SJSA1 (cell line): ENCODE results near the gene RUNX1. TPM values are rescaled to one million over a fixed set of nuclear protein-coding genes. Genes with fewer than 3 reads are reported as not detected.

Experiments used
- DNase-seq, 2 experiments: peaks; one replicate each; pipeline ENCODE4 v3.0.0-alpha.2; 2015 to 2020; ENCODE audit warnings: low spot score in 2 of 2, low read depth in 1 of 2
- H3K27ac ChIP-seq: fragments of 250-450 bp; sonication (Bioruptor Pico); 2 replicates; pipeline ENCODE4 v1.5.1; 2020; ENCODE audit warnings: mild to moderate bottlenecking, moderate library complexity
- H3K27me3 ChIP-seq: fragments of 250-450 bp; sonication (Bioruptor Pico); replicated peaks from 2 replicates; pipeline ENCODE4 v1.5.1; 2020; ENCODE audit warnings: mild to moderate bottlenecking, moderate library complexity
- H3K36me3 ChIP-seq: fragments of 250-450 bp; sonication (Bioruptor Pico); 2 replicates; pipeline ENCODE4 v1.5.1; 2020; ENCODE audit warnings: mild to moderate bottlenecking
- H3K4me1 ChIP-seq: fragments of 250-450 bp; sonication (Bioruptor Pico); replicated peaks from 2 replicates; pipeline ENCODE4 v1.6.1; 2021; ENCODE audit warnings: mild to moderate bottlenecking
- H3K4me3 ChIP-seq: fragments of 250-450 bp; sonication (Bioruptor Pico); 2 replicates; pipeline ENCODE4 v1.5.1; 2020; ENCODE audit warnings: mild to moderate bottlenecking
- H3K9me3 ChIP-seq: fragments of 250-450 bp; sonication (Bioruptor Pico); replicated peaks from 2 replicates; pipeline ENCODE4 v1.5.1; 2020; ENCODE audit warnings: mild to moderate bottlenecking
- total RNA-seq: library from RNA; depleted of rRNA; stranded (reverse); fragments of >200 nt; shearing (Covaris generic); gene quantifications from 2 replicates; pipeline ENCODE4 v1.2.3, GENCODE V29; 2014; rRNA removed

Gene RUNX1
- 11.9 and 18.0 TPM in 2 replicates for total RNA-seq

DNA sequence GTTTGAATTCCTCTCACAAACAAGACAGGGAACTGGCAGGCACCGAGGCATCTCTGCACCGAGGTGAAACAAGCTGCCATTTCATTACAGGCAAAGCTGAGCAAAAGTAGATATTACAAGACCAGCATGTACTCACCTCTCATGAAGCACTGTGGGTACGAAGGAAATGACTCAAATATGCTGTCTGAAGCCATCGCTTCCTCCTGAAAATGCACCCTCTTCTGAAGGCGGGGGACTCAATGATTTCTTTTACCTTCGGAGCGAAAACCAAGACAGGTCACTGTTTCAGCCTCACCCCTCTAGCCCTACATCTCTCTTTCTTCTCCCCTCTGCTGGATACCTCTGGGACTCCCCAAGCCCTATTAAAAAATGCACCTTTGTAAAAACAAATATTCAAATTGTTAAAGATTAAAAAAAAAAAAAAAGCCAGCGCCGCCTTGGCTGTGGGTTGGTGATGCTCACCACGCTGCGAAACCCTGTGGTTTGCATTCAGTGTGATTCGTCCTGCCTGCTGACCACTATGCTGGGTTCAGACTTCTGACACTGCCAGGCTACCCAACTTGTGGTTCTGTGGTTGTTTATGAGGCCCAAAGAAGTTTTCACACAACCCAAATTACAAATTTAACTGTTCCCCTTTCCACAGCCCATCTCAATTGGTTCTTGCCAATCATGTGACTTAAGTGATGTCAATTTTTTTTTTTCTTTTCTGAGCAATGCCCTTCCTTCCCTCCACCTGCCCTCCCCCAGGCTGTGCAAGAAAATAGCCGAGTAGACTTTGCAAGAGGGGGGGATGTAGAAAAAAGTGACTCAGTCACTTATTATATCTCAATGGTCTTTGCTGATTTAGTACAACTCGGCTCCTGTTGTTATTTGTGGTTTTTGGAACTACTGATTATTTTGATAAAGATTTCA lies at the start of gene RUNX1:
TSS of gene RUNX1 (minus strand) at position 597 of the 912 bp plus-strand sequence.
- DNase-seq, result peak; percentile 85 to 96
- no peaks in the 10 kb centered on the region for H3K27me3 ChIP-seq
- peaks cover 13% of the 10 kb centered on the region for H3K36me3 ChIP-seq
- H3K4me3 ChIP-seq, result peak within 1 kb of the TSS; percentile 38
- no peaks in the 10 kb centered on the region for H3K9me3 ChIP-seq
- H3K4me1 ChIP-seq, result peaks cover 56% of the 10 kb centered on the region
- H3K27ac ChIP-seq, result peak within 1 kb of the TSS; percentile 80

DNA sequence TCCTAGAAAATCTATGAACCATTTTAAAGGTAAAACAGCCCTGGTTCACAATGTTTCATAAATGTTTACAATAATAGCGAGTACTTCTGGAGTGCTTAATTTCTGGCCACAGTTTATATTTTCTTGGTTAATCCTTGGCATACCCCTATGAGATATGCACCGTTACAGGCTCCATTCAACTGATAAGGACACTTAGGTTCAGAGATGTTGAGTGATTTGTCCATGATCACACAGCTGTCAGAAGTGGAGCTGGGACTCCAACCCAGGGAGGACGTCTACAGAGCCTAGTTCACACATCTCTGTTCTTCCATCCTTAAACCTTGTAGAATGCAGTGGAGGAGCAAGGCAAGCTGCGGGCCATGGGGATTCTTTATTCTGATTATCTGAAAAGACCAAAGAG lies 48.4 kb upstream of the RUNX1 start:
- DNase-seq, result no peak

DNA sequence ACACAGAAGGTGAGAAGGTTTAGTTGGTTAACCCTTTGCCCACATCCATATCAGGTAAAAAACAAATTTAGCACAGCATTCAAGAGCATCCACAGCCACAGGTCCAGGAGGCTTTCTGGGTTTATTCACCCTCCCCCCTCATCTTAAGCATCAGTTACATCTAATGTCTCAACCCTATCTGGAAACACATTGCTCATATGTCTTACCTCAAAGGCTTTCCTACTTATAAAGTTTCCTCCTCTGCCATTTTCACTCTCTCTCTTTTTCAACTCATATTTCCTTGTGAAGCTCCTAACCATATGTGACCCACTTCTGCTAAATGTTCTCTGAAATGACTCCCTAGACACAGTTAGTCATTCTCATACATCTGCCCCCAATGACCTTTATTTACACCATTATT lies 47.9 kb upstream of the RUNX1 start:
- Histone ChIP-seq H3K36me3 (no peaks in the 10 kb centered on the region), H3K27ac (no peak overlapping the region), H3K4me1 (no peaks in the 10 kb centered on the region), H3K27me3 (no peaks in the 10 kb centered on the region), H3K9me3 (no peaks in the 10 kb centered on the region), H3K4me3 (no peak overlapping the region)
- no peak for DNase-seq

More for the DNA sequence above, 48.4 kb upstream of the RUNX1 start:
- Histone ChIP-seq H3K4me3 (no peak overlapping the region), H3K27ac (no peak overlapping the region), H3K36me3 (no peaks in the 10 kb centered on the region), H3K9me3 (no peaks in the 10 kb centered on the region), H3K27me3 (no peaks in the 10 kb centered on the region), H3K4me1 (no peaks in the 10 kb centered on the region)

DNA sequence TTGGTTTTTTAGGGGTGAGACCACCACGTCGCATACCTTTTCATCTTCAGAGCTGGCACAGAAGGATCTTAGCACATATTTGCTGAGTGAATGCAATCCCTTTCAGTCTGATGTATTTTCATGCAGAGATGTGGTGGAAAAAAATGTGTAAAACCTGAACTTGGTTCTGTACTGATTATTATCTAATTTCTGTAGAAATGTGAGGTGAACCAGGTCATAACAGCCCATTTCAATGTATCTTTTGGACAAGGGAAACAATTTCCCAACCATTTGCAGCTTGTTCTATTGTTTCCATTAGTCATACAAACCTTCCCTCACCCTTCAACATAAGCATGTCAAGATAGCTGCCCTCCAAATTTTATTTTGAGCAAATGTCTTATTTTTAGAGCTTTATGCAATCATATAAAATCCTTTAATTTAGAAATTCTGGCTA lies 46.8 kb upstream of the RUNX1 start:
- H3K27me3 ChIP-seq, result no peaks in the 10 kb centered on the region

DNA sequence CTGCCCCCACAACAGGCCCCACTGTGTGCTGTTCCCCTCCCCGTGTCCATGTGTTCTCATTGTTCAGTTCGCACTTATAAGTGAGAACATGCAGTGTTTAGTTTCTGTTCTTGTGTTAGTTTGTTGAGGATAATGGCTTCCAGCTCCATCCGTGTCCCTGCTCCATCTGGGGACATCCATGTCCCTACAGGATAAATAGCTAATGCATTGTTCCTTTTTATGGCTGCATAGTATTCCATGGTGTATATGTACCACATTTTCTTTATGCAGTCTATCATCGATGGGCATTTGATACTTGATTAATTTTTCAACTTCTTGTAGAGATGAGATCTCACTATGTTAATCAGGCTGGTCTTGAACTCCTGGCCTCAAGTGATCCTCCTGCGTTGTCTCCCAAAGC lies 44.4 kb upstream of the RUNX1 start:
- Histone ChIP-seq H3K4me1 (peaks cover 2% of the 10 kb centered on the region), H3K36me3 (no peaks in the 10 kb centered on the region), H3K4me3 (no peak overlapping the region), H3K9me3 (no peaks in the 10 kb centered on the region), H3K27me3 (no peaks in the 10 kb centered on the region), H3K27ac (no peak overlapping the region)
- no peak for DNase-seq

More for the DNA sequence above, 46.8 kb upstream of the RUNX1 start:
- Histone ChIP-seq H3K27ac (no peak overlapping the region), H3K36me3 (no peaks in the 10 kb centered on the region), H3K9me3 (no peaks in the 10 kb centered on the region), H3K4me3 (no peak overlapping the region), H3K4me1 (no peaks in the 10 kb centered on the region)
- DNase-seq, result no peak

DNA sequence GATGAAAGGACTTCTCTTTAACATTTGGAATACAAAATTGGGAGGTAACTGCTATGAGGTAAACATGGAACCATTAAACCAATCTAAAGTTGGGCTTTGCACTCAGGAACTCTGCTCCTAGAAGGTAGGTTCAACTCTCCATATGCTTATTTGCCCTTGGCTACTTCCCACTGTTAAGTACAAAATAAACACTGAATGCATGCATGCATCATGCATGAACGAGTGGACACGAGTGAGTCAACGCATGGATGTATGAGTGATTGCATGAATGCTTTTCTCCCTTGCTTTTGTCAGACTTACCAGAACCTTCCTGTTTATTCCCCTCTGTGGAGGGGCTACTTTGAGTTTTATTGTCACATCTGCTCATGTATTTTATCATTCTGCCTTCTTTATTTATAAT lies 42.4 kb upstream of the RUNX1 start:
- no peak overlapping the region for H3K4me3 ChIP-seq
- H3K27me3 ChIP-seq, result no peaks in the 10 kb centered on the region
- peaks cover 15% of the 10 kb centered on the region for H3K4me1 ChIP-seq
- DNase-seq, result no peak
- H3K9me3 ChIP-seq, result no peaks in the 10 kb centered on the region
- no peak overlapping the region for H3K27ac ChIP-seq
- no peaks in the 10 kb centered on the region for H3K36me3 ChIP-seq

DNA sequence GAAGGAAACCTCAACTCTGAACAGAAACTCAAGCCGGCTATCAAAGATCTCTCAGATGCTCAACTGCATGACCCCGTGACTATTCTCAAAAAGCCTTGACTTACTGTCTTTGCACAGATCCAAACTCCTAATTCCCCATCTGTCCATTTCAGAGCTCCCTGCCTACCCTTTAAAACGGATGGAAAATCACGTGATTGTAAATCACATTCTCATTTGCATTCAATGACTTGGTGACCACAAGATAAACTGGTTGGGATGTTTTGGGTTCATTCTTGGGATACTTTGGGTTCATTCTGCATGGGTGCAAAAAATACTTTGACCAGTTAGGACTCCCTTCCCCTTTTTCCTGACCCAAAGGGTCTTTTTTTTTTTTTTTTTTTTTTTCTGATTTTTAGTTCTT lies 41.3 kb upstream of the RUNX1 start:
- no peak overlapping the region for H3K4me3 ChIP-seq
- no peak overlapping the region for H3K27ac ChIP-seq
- H3K4me1 ChIP-seq, result peaks cover 26% of the 10 kb centered on the region
- no peak for DNase-seq
- no peaks in the 10 kb centered on the region for H3K27me3 ChIP-seq
- H3K36me3 ChIP-seq, result no peaks in the 10 kb centered on the region
- H3K9me3 ChIP-seq, result no peaks in the 10 kb centered on the region

DNA sequence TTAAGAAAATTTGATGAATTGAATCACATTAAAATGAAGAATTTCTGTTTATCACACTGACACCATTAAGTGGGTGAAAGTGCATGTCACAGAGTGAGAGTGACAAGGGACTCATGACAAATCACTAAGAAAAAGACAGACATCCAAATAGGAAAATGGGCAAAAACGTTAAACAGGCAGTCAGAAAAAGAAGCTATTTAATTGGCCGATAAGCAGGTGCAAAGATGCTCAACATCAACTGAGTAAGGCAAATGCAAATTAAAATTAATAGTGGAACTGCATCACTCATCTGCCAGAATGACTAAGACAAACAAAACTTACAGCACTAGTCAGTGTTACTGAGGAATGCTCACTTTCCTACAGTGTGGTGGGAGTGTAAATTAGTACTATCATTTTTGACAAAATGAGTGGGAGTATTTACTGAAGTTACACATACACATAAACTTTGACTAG lies 39.2 kb upstream of the RUNX1 start:
- H3K27ac ChIP-seq, result no peak overlapping the region
- no peaks in the 10 kb centered on the region for H3K27me3 ChIP-seq
- no peaks in the 10 kb centered on the region for H3K9me3 ChIP-seq
- DNase-seq, result no peak
- peaks cover 35% of the 10 kb centered on the region for H3K4me1 ChIP-seq
- H3K36me3 ChIP-seq, result no peaks in the 10 kb centered on the region
- no peak overlapping the region for H3K4me3 ChIP-seq

DNA sequence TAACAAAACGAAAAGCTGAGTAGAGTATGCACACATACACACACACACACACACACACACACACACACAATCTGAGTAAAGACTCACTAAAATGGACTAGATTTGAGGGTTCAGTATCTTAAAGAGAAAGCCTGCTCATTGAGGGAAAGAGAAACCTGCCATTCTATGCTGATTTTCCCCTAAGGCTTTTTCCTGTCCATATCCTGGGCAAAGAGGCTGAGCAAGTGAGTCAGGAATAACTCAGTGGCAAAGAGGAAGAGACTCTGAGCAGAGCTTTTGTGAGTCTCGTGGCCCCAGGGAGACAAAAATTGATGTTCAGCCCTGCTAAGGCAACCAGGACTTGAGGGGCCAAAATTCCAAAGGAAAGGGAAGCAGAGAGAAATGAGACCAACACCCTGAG lies 37.3 kb upstream of the RUNX1 start:
- no peaks in the 10 kb centered on the region for H3K9me3 ChIP-seq
- H3K4me3 ChIP-seq, result no peak overlapping the region
- H3K4me1 ChIP-seq, result peaks cover 35% of the 10 kb centered on the region
- no peaks in the 10 kb centered on the region for H3K36me3 ChIP-seq
- no peaks in the 10 kb centered on the region for H3K27me3 ChIP-seq
- peak in 1 of 2 experiments; percentile 56 for DNase-seq
- H3K27ac ChIP-seq, result peak overlapping the region; percentile 94

DNA sequence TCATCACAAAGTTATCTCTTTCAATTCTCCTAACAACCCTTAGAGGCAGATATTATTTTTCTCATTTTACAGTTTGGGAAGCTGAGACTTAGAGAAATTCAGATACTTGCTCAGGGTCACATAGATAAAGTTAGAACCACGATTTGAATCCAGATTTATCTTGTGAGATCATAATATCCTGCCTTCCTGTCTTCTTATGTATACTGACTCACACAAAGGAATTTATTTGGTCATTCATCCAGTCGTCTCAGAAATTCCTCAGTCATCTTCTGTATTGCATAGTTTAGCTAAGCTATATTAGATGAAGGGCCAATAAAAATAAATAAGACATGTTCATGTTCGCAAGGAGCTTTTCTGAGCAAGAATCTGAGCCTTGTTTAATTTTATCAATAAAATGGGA lies 35.8 kb upstream of the RUNX1 start:
- no peaks in the 10 kb centered on the region for H3K36me3 ChIP-seq
- H3K9me3 ChIP-seq, result no peaks in the 10 kb centered on the region
- peak in 1 of 2 experiments; percentile 90 for DNase-seq
- H3K4me1 ChIP-seq, result peaks cover 35% of the 10 kb centered on the region
- H3K27me3 ChIP-seq, result no peaks in the 10 kb centered on the region
- peak overlapping the region; percentile 94 for H3K27ac ChIP-seq
- no peak overlapping the region for H3K4me3 ChIP-seq

DNA sequence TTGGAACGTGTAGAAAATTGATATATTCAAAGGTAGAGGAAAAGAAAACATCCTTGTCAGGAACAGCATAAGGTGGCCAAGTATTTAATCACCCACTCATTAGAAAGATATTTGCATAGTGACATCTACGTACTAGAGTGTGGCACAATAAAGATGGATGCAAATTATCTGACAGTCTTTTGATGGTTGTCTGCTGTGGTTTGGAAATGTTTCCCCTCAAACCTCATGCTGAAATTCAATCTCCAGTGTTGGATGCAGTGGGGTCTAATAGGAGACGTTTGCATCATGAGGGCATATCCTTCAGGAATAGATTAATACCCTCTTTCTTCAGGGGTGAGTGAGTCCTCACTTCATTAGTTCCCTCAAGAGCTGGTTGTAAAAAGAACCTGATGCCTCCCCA lies 34.1 kb upstream of the RUNX1 start:
- no peak overlapping the region for H3K4me3 ChIP-seq
- no peak for DNase-seq
- no peaks in the 10 kb centered on the region for H3K27me3 ChIP-seq
- H3K9me3 ChIP-seq, result no peaks in the 10 kb centered on the region
- peaks cover 30% of the 10 kb centered on the region for H3K4me1 ChIP-seq
- no peaks in the 10 kb centered on the region for H3K36me3 ChIP-seq
- no peak overlapping the region for H3K27ac ChIP-seq

DNA sequence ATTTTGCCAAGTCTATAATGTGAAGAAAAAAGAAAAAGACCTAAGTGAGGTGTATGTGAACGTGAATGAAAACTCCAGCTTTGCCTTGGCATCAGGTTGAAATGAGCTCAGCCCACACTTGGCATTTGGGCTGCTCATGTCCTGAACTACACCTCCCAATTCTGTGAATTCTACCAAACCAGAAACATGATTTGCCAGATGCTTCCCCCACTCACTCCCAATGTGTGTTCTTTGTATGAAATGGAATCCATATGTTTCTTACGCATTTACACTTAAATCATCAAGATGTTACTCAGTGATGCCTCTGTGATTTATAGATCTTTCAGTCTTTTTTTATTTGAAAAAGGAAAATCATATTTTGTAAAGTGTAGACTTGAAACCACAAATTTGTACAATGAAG lies 32.8 kb upstream of the RUNX1 start:
- Histone ChIP-seq H3K27me3 (no peaks in the 10 kb centered on the region), H3K4me3 (no peak overlapping the region), H3K36me3 (no peaks in the 10 kb centered on the region), H3K9me3 (no peaks in the 10 kb centered on the region), H3K27ac (no peak overlapping the region), H3K4me1 (peaks cover 26% of the 10 kb centered on the region)
- DNase-seq, result no peak

DNA sequence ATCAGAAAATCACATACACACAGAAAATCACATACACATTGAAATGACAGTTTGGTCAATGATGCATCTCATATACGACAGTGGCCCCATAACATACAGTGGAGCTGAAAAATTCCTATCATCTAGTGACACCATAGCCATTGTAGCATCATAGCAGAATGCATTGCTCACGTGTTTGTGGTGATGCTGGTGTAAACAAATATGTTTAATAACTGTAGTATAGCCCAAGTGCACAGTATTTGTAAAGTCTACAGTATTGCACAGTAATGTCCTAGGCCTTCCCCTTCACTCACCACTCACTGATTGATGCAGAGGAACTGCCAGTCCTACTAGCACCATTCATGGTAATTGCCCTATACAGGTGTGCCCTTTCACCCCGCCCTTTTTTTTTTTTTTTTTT lies 30.1 kb upstream of the RUNX1 start:
- H3K36me3 ChIP-seq, result no peaks in the 10 kb centered on the region
- H3K4me3 ChIP-seq, result no peak overlapping the region
- DNase-seq, result no peak
- 0 out of 2 replicates have a peak, but pooled peaks cover 3% of the 10 kb centered on the region for H3K9me3 ChIP-seq
- H3K27ac ChIP-seq, result no peak overlapping the region
- H3K4me1 ChIP-seq, result 0 out of 2 replicates have a peak, but pooled peaks cover 3% of the 10 kb centered on the region
- H3K27me3 ChIP-seq, result no peaks in the 10 kb centered on the region

DNA sequence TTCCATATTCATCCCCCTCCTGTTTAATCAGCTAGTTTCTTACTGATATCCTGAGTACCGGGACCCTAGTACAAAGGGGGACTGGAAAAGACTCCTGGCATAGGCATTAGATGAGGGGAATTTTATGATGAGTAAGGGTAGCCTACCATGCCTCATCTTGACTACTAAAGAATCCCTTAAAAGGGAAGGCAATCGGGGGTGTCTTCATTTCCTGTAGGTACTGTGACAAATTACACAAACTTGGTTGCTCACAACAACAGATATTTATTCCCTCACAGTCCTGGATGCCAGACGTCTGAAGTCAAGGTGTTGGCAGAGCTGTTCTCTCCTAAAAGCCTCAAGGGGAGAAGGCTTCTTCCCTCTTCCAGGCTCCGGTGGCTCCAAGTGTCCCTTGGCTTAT lies 28.9 kb upstream of the RUNX1 start:
- Histone ChIP-seq H3K4me3 (no peak overlapping the region), H3K4me1 (peaks cover 14% of the 10 kb centered on the region), H3K27ac (no peak overlapping the region), H3K27me3 (no peaks in the 10 kb centered on the region), H3K9me3 (0 out of 2 replicates have a peak, but pooled peaks cover 3% of the 10 kb centered on the region), H3K36me3 (no peaks in the 10 kb centered on the region)
- DNase-seq, result no peak
